ENCODE results near the gene TTK.
"Not testable (repeated sequence)": the region's sequence is repeated elsewhere in the genome, so short reads cannot be mapped to it uniquely, and the experiment has no call there.

TTK gene

GRCh38 chr6:80022803-80023202 lies 18.4 kb downstream of the TTK start:
- no peak for DNase-seq

DNA sequence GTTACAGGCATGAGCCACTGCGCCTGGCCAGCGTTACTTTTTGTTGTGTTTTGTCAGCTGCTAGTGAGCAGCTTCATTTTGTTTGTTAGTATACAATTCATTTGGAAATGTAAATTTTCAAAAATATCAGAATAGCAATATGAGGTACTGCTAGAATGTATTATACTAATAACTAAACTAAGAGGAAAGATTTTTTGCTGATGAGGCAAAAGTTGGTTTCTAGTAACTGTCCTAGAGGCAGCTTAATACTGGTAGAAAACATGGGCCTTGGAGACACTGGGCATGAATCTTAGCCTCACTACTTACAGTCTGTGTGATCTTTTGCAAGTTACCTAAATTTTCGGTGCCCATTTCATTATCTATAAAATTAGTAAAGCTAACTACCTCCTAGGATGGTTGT lies 24.1 kb downstream of the TTK start:
- DNase-seq = no peak

- no peak for DNase-seq
Observed at GRCh38 chr6:80029470-80029869, 25.0 kb downstream of the TTK start.

GRCh38 chr6:80048220-80048619 lies 43.8 kb downstream of the TTK start:
- DNase-seq = not testable (repeated sequence)

GRCh38 chr6:80060774-80061173 lies 56.3 kb downstream of the TTK start:
- no peak for DNase-seq

- DNase-seq = not testable (repeated sequence)
Observed at GRCh38 chr6:80068146-80068545, 63.7 kb downstream of the TTK start.

DNA sequence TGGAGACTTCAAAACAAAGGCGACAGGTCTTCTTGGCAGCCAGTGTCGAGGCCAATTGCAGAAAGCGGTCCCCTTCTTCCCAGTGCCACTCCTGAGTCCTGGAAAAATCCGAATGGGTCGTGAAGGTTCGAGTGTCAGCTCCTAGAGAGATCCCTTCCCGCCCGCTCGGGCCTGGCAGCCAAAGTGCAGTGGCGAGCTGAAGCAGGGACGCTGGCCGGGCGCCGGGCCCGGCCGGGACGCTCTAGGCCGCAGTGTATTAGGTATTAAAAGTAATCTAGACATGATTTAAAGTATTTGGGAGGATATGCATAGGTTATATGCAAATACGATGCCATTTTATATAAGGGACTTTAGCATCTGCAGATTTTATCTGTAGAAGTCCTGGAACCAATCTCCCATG lies 66.0 kb downstream of the TTK start:
- DNase-seq = not testable (repeated sequence)

GRCh38 chr6:80077067-80077466 lies 72.6 kb downstream of the TTK start:
- no peak for DNase-seq

- no peak for DNase-seq
Observed at GRCh38 chr6:80088637-80089036, 84.2 kb downstream of the TTK start.

GRCh38 chr6:80091506-80091905 lies 87.1 kb downstream of the TTK start:
- no peak for DNase-seq
